PFSK-1 (cell line): Measurements from ENCODE around the gene EIF1.

ENCODE experiments used
- POLR2AphosphoS5 ChIP-seq: IDR thresholded peaks from 2 replicates; pipeline ENCODE4 v1.6.1; 2012; ENCODE audit warnings: low read depth, mild to moderate bottlenecking, control low read depth, low read length, moderate library complexity
- REST ChIP-seq, 2 experiments: IDR thresholded peaks; 2 replicates each; pipeline versions ENCODE4 v1.6.1 to v1.8.0; 2011 to 2012; ENCODE audit warnings: low read depth in 2 of 2, low read length in 2 of 2, control low read depth in 1 of 2, inconsistent platforms in 1 of 2, mild to moderate bottlenecking in 1 of 2, moderate library complexity in 1 of 2; ENCODE audit not compliant: insufficient read depth in 1 of 2
- TAF1 ChIP-seq: IDR thresholded peaks from 2 replicates; pipeline ENCODE4 v1.6.1; 2012; ENCODE audit warnings: low read length, control low read depth, borderline replicate concordance; ENCODE audit not compliant: insufficient read depth

GRCh38 chr17:41691031-41691777, 2.5 kb downstream of the EIF1 start:
- TF ChIP-seq REST (IDR thresholded peaks at IDR 0.05; ENCODE audit: insufficient read depth in 1 of 2, low read depth in 2 of 2, low read length in 2 of 2) (no peak), TAF1 (0 out of 2 replicates have a peak, but pooled peaks have one; percentile 1), POLR2AphosphoS5 (peak; percentile 49; the same call in 1 of the 2 replicates)
